ENCODE measurements around the gene CITED2.

Gene CITED2

GRCh38 chr6:139329224-139329623 lies 45.2 kb downstream of the CITED2 start:
- no peak for DNase-seq

GRCh38 chr6:139327038-139327437 lies 47.4 kb downstream of the CITED2 start:
- DNase-seq: no peak

GRCh38 chr6:139325686-139326085 lies 48.8 kb downstream of the CITED2 start:
- no peak for DNase-seq

GRCh38 chr6:139325125-139325524 lies 49.3 kb downstream of the CITED2 start:
- no peak for DNase-seq

GRCh38 chr6:139324301-139324555 lies 50.2 kb downstream of the CITED2 start:
- no peak for DNase-seq

GRCh38 chr6:139323511-139324300 lies 50.7 kb downstream of the CITED2 start:
- DNase-seq: peak; percentile 49

All from fibroblast of skin of scalp (primary cell).